Measurements from ENCODE around the gene ABCA13. TPM values are rescaled to one million over a fixed set of nuclear protein-coding genes. Genes with fewer than 3 reads are reported as not detected.

ABCA13 gene
- total RNA-seq, 1 experiment from 2014 or later, result 0.76 TPM

DNA sequence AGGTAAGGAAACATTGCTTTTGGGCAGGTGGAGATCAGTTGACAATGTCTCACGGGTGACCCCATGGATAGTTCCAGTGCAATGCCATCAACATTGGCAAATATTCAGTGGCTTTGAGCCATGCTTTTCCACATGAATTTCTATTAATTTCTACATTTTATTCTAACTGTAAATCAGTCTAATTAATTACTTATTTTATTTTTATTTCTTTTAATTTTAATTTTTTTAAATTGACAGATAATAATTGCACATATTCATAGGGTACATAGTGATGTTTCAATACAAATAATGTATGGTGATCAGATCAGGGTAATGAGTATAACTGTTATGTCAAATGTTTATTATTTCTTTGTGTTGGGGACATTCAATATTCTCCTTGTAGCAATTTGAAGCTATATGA lies 3.8 kb downstream of the ABCA13 start:
- Histone ChIP-seq H3K27me3 (ENCODE audit: insufficient read depth, low read depth) (no peaks in the 10 kb centered on the region), H3K36me3 (ENCODE audit: low read depth) (no peaks in the 10 kb centered on the region), H3K79me2 (ENCODE audit: low read depth) (no peaks in the 10 kb centered on the region), H3K9me2 (ENCODE audit: insufficient read depth) (no peaks in the 10 kb centered on the region), H3K4me2 (no peak overlapping the region), H3K4me1 (replicated peaks; ENCODE audit: insufficient read depth) (0 out of 2 replicates have a peak, but pooled peaks cover 8% of the 10 kb centered on the region), H3K4me3 (no peak overlapping the region), H3F3A (ENCODE audit: insufficient read depth, low read depth) (no peaks in the 10 kb centered on the region), H3K27ac (no peak overlapping the region), H2AFZ (no peak overlapping the region), H4K20me1 (ENCODE audit: insufficient read depth) (no peaks in the 10 kb centered on the region), H3K9me3 (ENCODE audit: insufficient read depth, low read depth) (no peaks in the 10 kb centered on the region)
- intact Hi-C loops (cut with micrococcal nuclease; ENCODE audit: unreplicated experiment), result no loop called here
- ChIA-PET CTCF (no interaction called here), POLR2A (ENCODE audit: unreplicated experiment) (interaction anchor here (0.5 kb wide), 1 partner anchor 1634 kb away, joined by 3 read pairs; no protein-coding TSS in a partner anchor)
- no TSS peak for BruUV-seq (replicated peaks)
- TF ChIP-seq EZH2 (IDR thresholded peaks at IDR 0.05; ENCODE audit: low read depth), result no peak
- TF ChIP-seq, protein P1, sequence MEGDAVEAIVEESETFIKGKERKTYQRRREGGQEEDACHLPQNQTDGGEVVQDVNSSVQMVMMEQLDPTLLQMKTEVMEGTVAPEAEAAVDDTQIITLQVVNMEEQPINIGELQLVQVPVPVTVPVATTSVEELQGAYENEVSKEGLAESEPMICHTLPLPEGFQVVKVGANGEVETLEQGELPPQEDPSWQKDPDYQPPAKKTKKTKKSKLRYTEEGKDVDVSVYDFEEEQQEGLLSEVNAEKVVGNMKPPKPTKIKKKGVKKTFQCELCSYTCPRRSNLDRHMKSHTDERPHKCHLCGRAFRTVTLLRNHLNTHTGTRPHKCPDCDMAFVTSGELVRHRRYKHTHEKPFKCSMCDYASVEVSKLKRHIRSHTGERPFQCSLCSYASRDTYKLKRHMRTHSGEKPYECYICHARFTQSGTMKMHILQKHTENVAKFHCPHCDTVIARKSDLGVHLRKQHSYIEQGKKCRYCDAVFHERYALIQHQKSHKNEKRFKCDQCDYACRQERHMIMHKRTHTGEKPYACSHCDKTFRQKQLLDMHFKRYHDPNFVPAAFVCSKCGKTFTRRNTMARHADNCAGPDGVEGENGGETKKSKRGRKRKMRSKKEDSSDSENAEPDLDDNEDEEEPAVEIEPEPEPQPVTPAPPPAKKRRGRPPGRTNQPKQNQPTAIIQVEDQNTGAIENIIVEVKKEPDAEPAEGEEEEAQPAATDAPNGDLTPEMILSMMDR (conservative IDR thresholded peaks at IDR 0.05), result no peak
- DNase-seq, result no peak

DNA sequence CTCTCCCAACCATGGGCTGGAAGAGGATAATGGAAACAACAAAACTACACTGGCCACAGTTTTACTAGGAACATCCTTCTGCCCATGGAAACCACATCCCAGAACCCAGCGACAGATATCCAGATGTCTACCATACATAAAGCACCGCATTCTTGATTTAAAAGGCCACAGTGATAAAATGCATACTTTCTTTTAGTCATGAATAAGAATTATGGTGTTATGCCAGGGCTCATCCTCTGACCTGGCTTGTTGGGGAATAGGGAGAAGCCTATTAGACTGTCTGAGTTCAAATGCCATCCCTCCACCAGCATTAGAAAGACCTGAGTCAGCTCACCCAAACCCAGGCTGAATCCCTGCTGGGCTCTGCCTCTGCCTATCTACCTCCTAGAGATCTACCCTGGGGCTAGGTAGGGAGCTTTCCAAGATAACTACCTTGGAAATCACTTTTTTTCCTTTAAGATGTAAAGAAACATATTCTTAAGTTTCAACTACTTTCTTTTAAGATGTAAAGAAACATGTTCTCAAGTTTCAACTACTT lies 5.2 kb downstream of the ABCA13 start:
- H3K4me2 ChIP-seq, result no peak overlapping the region
- H3K9me3 ChIP-seq (ENCODE audit: insufficient read depth, low read depth), result no peaks in the 10 kb centered on the region
- POLR2A ChIA-PET (ENCODE audit: unreplicated experiment), result interaction anchor here (0.6 kb wide), 1 partner anchor 9 kb away, joined by 3 read pairs; no protein-coding TSS in a partner anchor
- no peak overlapping the region for H3K4me3 ChIP-seq
- H3F3A ChIP-seq (ENCODE audit: insufficient read depth, low read depth), result no peaks in the 10 kb centered on the region
- intact Hi-C loops (cut with micrococcal nuclease; ENCODE audit: unreplicated experiment), result no loop called here
- H3K27ac ChIP-seq, result no peak overlapping the region
- H2AFZ ChIP-seq, result no peak overlapping the region
- H3K9me2 ChIP-seq (ENCODE audit: insufficient read depth), result no peaks in the 10 kb centered on the region
- H4K20me1 ChIP-seq (ENCODE audit: insufficient read depth), result no peaks in the 10 kb centered on the region
- no peak for DNase-seq
- TF ChIP-seq, protein P1 (conservative IDR thresholded peaks at IDR 0.05), result no peak
- no peak for TF ChIP-seq EZH2 (IDR thresholded peaks at IDR 0.05; ENCODE audit: low read depth)
- H3K4me1 ChIP-seq (replicated peaks; ENCODE audit: insufficient read depth), result 0 out of 2 replicates have a peak, but pooled peaks cover 8% of the 10 kb centered on the region
- H3K27me3 ChIP-seq (ENCODE audit: insufficient read depth, low read depth), result no peaks in the 10 kb centered on the region
- CTCF ChIA-PET, result no interaction called here
- H3K79me2 ChIP-seq (ENCODE audit: low read depth), result no peaks in the 10 kb centered on the region
- no peaks in the 10 kb centered on the region for H3K36me3 ChIP-seq (ENCODE audit: low read depth)
- no TSS peak for BruUV-seq (replicated peaks)

DNA sequence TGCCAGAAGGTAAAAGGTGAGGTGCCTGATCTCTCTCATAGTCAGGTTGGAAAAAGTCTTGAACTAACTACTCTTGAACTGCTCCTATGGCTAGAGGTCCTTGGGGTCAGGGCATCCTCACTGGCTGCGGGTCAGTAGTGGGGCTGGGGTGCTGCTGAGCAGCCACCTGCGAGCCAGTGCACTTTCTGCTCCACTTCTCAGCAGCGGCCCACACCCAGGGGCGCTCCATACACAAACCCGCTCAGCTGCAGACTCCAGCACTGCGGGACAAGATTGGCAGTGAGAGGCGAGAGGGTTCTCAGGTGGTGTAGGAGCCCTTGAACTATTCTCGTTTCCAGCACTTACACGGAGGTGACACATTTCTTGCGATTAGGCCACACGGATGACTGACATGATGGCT lies 6.0 kb downstream of the ABCA13 start:
- ChIA-PET POLR2A (ENCODE audit: unreplicated experiment) (no interaction called here), CTCF (no interaction called here)
- Histone ChIP-seq H3K27me3 (ENCODE audit: insufficient read depth, low read depth) (no peaks in the 10 kb centered on the region), H3K36me3 (ENCODE audit: low read depth) (no peaks in the 10 kb centered on the region), H3K4me3 (no peak overlapping the region), H3K9me3 (ENCODE audit: insufficient read depth, low read depth) (no peaks in the 10 kb centered on the region), H3K27ac (no peak overlapping the region), H4K20me1 (ENCODE audit: insufficient read depth) (no peaks in the 10 kb centered on the region), H3K4me1 (replicated peaks; ENCODE audit: insufficient read depth) (0 out of 2 replicates have a peak, but pooled peaks cover 8% of the 10 kb centered on the region), H3F3A (ENCODE audit: insufficient read depth, low read depth) (no peaks in the 10 kb centered on the region), H3K79me2 (ENCODE audit: low read depth) (no peaks in the 10 kb centered on the region), H2AFZ (no peak overlapping the region), H3K9me2 (ENCODE audit: insufficient read depth) (no peaks in the 10 kb centered on the region), H3K4me2 (no peak overlapping the region)
- intact Hi-C loops (cut with micrococcal nuclease; ENCODE audit: unreplicated experiment), result no loop called here
- no TSS peak for BruUV-seq (replicated peaks)
- no peak for DNase-seq
- TF ChIP-seq, protein P1 (conservative IDR thresholded peaks at IDR 0.05), result no peak
- no peak for TF ChIP-seq EZH2 (IDR thresholded peaks at IDR 0.05; ENCODE audit: low read depth)

Data from PC-9 (cell line).